ENCODE measurements around the gene DMWD.

Gene DMWD

DNA sequence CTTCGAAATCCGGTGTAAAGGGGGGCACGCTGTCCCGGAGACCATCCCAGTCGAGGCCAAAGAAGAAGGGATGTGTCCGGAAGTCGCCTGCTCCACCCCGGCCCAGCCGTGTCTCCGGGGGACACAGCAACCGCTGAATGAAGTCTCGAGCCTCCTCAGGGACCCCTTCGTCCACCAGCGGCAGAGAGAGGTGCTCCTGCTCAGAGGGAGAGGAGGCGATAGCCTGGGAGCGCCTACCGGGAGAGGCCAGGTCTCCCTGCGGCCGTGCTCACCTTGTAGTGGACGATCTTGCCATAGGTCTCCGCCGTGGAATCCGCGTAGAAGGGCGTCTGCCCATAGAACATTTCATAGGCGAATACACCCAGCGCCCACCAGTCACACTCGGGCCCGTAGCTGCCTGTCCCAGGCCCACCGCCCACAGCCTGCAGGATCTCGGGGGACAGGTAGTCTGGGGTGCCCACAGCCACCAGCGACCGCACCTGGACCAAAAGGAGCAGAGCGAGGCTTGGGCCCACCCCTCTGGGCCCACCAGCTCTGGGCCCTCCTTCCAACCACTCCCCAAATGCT is 15.2 kb downstream of the DMWD start:
- TF ChIP-seq, protein P1, sequence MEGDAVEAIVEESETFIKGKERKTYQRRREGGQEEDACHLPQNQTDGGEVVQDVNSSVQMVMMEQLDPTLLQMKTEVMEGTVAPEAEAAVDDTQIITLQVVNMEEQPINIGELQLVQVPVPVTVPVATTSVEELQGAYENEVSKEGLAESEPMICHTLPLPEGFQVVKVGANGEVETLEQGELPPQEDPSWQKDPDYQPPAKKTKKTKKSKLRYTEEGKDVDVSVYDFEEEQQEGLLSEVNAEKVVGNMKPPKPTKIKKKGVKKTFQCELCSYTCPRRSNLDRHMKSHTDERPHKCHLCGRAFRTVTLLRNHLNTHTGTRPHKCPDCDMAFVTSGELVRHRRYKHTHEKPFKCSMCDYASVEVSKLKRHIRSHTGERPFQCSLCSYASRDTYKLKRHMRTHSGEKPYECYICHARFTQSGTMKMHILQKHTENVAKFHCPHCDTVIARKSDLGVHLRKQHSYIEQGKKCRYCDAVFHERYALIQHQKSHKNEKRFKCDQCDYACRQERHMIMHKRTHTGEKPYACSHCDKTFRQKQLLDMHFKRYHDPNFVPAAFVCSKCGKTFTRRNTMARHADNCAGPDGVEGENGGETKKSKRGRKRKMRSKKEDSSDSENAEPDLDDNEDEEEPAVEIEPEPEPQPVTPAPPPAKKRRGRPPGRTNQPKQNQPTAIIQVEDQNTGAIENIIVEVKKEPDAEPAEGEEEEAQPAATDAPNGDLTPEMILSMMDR (IDR thresholded peaks at IDR 0.05; ENCODE audit: control insufficient read depth, extremely low read depth, insufficient read depth): no peak
- DNase-seq (ENCODE audit: low read depth): no peak
- no peak overlapping the region for H3K4me3 ChIP-seq (ENCODE audit: low read depth, low read length)

DNA sequence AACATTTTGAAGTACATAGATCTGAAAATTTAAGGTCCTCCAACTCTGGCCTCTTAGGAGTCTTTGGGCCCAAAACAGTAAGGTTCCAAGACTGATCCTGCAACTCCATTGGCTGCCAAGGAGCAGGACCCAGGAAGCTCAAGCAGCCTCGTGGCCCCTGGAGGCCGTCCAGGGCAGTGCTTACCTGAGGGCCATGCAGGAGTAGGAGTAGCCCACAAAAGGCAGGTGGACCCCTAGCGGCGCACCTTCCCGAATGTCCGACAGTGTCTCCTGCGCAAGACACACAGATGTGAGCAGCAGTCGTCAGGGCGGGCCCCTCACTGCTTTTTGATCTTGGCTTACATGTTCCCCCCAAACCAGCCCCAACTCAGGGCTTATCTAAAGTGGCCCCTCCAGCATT is 17.9 kb downstream of the DMWD start:
- TF ChIP-seq, protein P1 (IDR thresholded peaks at IDR 0.05; ENCODE audit: control insufficient read depth, extremely low read depth, insufficient read depth): no peak

GRCh38 chr19:45773384-45773783 is 19.3 kb downstream of the DMWD start:
- H3K4me3 ChIP-seq (ENCODE audit: low read depth, low read length): no peak overlapping the region
- no peak for DNase-seq (ENCODE audit: low read depth)
- TF ChIP-seq, protein P1 (IDR thresholded peaks at IDR 0.05; ENCODE audit: control insufficient read depth, extremely low read depth, insufficient read depth): no peak

More for the DNA sequence above, 17.9 kb downstream of the DMWD start:
- no peak overlapping the region for H3K4me3 ChIP-seq (ENCODE audit: low read depth, low read length)
- no peak for DNase-seq (ENCODE audit: low read depth)

GRCh38 chr19:45772912-45773311 is 19.7 kb downstream of the DMWD start:
- no peak for DNase-seq (ENCODE audit: low read depth)
- no peak overlapping the region for H3K4me3 ChIP-seq (ENCODE audit: low read depth, low read length)
- TF ChIP-seq, protein P1 (IDR thresholded peaks at IDR 0.05; ENCODE audit: control insufficient read depth, extremely low read depth, insufficient read depth): no peak

GRCh38 chr19:45772130-45772840 is 20.4 kb downstream of the DMWD start:
- H3K4me3 ChIP-seq (ENCODE audit: low read depth, low read length): no peak overlapping the region
- DNase-seq (ENCODE audit: low read depth): no peak
- TF ChIP-seq, protein P1 (IDR thresholded peaks at IDR 0.05; ENCODE audit: control insufficient read depth, extremely low read depth, insufficient read depth): no peak

GRCh38 chr19:45771311-45771933 is 21.2 kb downstream of the DMWD start:
- H3K4me3 ChIP-seq (ENCODE audit: low read depth, low read length): peak overlapping the region; percentile 48
- TF ChIP-seq, protein P1 (IDR thresholded peaks at IDR 0.05; ENCODE audit: control insufficient read depth, extremely low read depth, insufficient read depth): no peak
- no peak for DNase-seq (ENCODE audit: low read depth)
